DOHH2 (cell line): ENCODE results near the gene CNN1.
"Not testable (repeated sequence)": the region's sequence is repeated elsewhere in the genome, so short reads cannot be mapped to it uniquely, and the experiment has no call there.

Source experiments
- EZH2phosphoT487 ChIP-seq: fragments of 200-600 bp; sonication (generic); IDR thresholded peaks from 2 replicates; pipeline ENCODE4 v1.6.1; 2017; ENCODE audit warnings: borderline replicate concordance, mild to moderate bottlenecking, antibody characterized with exemption, low read length, moderate library complexity, mixed read lengths
- TF ChIP-seq, protein P1 (sequence below): fragments of 200-600 bp; sonication (generic); IDR thresholded peaks from one replicate; pipeline ENCODE4 v1.5.1; 2014; ENCODE audit warnings: antibody characterized with exemption, mild to moderate bottlenecking, low read depth, low read length; ENCODE audit not compliant: poor library complexity, severe bottlenecking

DNA sequence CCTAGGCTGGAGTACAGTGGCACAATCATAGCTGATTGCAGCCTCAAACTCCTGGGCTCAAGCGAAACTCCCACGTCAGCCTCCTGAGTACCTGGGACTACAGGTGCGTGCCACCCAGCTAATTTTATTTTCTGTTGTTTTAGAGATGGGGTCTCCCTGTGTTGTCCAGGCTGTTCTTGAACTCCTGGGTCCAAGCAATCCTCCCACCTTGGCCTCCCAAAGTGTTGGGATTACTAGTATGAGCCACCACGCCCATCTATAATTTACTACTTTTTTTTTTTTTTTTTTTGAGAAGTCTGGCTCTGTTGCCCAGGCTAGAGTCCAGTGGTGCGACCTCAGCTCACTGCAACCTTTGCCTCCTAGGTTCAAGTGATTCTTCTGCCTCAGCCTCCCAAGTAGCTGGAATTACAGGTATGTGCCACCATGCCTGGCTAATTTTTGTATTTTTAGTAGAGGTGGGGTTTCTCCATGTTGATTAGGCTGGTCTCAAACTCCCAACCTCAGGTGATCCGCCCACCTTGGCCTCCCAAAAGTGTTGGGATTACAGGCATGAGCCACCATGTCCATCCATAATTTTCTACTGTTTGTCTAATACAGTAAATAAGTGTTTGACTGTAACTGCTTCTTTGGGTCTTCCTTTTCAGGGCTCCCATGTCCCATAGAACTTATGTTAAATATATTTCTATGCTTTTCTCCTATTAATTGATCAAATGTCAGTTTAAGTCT lies 25.6 kb downstream of the CNN1 start:
- TF ChIP-seq, protein P1, sequence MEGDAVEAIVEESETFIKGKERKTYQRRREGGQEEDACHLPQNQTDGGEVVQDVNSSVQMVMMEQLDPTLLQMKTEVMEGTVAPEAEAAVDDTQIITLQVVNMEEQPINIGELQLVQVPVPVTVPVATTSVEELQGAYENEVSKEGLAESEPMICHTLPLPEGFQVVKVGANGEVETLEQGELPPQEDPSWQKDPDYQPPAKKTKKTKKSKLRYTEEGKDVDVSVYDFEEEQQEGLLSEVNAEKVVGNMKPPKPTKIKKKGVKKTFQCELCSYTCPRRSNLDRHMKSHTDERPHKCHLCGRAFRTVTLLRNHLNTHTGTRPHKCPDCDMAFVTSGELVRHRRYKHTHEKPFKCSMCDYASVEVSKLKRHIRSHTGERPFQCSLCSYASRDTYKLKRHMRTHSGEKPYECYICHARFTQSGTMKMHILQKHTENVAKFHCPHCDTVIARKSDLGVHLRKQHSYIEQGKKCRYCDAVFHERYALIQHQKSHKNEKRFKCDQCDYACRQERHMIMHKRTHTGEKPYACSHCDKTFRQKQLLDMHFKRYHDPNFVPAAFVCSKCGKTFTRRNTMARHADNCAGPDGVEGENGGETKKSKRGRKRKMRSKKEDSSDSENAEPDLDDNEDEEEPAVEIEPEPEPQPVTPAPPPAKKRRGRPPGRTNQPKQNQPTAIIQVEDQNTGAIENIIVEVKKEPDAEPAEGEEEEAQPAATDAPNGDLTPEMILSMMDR = not testable (repeated sequence)
- TF ChIP-seq EZH2phosphoT487 = not testable (repeated sequence)
